ENCODE data around the gene IFT81.
"Not testable (repeated sequence)": the region's sequence is repeated elsewhere in the genome, so short reads cannot be mapped to it uniquely, and the experiment has no call there.

The IFT81 gene

DNA sequence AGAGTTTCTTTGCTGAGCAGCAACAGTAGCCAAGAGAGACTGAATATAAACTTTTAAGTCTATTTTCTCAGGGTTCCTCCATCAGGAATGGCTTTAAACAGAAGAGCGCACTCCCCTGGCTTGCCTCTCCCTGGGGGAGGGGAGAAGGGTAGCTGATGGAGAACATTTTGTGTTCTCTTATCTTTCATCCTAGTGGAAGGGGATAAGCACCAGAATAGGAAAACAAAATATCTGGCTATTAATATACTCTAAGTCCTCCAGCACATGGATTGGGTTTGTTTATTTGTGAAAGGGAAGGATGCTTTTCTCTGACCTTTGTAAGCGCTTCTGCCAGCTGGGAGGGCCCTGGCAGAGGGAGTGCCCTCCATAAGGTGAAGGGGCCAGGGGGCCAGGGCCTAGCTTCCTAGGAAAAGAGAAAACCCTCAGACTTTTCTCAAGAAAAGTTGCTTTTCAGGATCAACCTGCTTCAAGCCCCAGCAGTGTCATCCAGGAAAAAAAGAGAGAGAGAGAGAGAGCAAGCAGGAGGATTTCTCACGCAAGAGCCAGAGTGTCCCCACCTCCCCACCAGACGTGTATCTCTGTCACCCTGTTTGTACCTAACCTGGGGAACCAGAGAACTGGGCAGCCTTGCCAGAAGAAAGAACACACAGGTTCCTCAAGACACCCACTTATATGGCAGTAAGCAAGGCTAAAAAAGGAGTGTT is 122.6 kb downstream of the IFT81 start:
- no peak for DNase-seq (ENCODE audit: low read depth in 2 of 2)

DNA sequence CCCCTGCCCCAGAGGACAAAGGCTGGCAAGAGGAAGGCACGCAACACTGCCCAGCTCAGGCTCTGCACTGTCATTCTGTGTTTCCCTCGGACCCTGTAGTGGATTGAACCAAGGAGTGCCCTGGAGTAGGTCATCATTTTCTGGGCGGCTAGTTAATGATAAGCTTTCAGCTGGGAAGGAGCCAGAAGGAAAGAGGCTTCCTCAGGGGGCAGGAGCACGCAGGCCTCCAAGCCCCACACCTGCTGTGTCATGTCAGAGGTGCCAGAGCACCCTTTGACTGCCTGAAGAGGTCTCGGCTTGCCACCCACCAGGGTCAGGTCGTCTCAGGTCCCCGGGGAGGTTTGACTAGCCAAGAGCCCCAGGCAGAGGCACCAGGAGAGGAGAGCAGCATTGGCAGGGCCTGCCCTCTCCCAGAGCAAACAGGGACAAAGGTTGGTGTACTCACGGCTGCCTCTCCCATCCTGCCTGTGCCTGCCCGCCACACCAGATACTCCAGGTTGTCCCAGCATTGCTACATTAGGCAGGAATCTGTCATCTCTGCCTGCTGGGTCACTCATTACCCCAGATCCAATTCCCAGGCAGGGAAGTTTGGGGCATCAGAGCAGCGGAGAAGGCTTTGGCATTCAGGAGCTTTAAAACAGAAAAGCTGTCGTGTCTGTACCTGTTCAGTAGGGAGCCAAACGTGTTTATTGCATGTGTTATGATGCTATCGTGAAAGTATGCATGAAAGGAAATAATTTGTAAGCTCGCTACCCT is 123.4 kb downstream of the IFT81 start:
- DNase-seq (ENCODE audit: low read depth in 2 of 2): no peak

DNA sequence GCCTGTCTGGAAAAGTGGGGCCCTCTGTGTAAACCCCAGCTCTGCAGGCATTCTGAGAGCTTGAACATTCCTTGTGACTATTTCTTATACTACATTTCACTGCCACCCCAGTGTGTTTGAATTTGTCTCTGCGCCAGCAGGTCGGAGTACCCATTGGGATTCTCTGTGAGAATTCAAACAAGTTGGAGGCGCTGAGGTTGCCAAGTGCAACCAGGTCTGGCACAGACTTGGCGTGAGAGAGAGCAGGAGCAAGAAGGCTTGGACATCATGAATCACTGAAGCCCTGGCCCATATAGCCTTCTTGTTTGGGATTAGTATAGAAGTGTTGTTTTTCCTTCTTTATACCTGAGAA is 123.9 kb downstream of the IFT81 start:
- no peak for DNase-seq (ENCODE audit: low read depth in 2 of 2)

DNA sequence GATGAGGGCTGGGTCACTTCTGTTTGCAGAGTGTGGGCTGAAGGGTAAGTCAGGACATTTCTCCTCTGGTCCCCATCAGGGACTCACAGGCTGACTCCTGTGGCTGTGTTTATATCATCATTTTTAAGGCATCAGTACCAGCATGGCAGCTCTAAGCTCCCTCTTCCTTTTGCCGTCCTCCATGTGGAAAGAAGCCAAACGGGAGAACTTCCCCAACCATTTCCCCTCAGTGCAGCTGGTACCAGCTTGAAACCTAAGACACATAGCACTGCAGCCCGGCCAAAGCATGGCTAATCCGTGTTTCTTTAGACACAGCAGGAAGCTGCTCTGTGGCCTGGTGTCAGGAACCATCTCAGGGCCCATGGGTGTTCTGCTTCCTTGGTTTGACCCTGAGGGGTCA is 124.9 kb downstream of the IFT81 start:
- DNase-seq (ENCODE audit: low read depth in 2 of 2): no peak

DNA sequence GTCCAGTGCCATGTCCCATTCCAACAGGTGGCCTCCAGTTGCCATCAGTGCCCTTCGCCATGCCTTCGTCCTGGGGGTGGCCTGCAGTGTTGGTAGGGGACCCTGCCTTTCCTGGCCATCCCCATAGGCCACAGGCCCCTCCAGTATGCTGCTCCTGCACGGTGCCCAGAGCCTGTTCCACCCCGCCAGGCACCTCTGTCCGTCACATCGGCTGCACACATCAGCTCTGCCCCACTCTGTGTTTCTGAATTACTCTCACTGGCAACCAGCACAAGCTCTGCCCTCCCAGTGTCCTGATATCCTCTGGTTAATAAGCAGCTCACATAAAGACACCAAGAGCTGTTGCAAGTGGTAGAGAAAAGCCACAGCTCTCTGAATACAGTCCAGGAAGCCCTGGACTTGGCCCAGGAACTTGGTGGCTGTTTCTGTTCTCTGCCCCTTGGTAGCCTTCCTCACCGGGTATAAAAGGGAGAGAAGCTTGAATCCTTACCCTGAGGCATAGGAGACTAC is 125.6 kb downstream of the IFT81 start:
- DNase-seq (ENCODE audit: low read depth in 2 of 2): no peak

DNA sequence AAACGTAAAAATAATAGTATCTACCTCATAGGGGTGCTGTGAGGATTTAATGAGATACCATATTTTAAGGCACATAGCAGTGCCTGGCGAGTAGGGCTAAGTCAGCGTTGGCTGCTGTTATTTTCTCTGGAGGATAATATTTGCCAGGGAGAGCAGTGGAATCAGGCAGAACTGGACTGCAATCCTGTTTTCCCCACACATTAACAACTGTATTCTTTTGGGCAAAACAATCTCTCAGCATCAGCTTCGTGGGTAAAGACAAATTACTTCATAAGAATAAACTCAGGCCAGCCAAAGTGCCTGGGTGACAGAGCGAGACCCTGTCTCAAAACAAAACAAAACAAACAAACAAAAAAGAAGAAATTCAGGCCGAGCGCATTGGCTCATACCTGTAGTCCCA is 127.2 kb downstream of the IFT81 start:
- no peak for DNase-seq (ENCODE audit: low read depth in 2 of 2)

DNA sequence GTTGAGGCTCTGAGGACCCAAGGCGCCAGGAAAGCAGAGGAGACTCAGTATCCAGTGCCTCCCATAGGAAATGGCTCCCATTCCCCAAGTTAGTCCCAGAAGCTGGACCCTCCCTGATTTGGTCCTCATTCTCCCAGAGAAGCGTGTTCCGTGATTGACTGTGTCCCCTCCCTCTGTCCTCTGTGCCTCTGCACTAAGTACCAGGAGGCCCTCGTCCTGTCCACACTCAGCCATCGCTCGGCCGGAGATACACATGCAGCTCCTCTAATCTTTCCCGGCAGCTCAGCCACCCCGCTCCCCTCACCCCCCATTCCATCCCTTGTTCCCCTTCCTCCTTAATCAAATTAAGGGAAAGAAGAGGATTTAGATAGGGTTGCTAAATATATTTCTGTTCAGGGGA is 128.6 kb downstream of the IFT81 start:
- no peak for DNase-seq (ENCODE audit: low read depth in 2 of 2)

DNA sequence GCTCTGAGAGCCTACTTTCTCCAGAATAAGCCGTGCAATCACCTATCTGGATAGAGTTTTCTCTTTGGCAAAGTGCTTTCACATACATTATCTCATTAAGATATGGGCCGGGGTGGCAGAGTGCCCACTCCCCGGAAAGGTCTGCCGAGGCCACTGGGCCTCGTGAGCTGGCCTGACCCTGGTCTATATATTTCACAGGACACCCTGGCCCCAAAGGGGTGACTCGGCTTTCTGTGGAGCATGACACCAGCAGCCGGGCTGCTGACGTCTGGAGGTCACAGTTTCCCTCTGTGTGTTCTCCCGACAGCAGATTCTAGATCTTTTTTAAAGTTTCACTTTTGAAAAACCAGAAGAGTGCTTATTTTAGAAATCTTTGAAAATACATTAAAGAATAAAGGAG is 129.0 kb downstream of the IFT81 start:
- DNase-seq (ENCODE audit: low read depth in 2 of 2): no peak

DNA sequence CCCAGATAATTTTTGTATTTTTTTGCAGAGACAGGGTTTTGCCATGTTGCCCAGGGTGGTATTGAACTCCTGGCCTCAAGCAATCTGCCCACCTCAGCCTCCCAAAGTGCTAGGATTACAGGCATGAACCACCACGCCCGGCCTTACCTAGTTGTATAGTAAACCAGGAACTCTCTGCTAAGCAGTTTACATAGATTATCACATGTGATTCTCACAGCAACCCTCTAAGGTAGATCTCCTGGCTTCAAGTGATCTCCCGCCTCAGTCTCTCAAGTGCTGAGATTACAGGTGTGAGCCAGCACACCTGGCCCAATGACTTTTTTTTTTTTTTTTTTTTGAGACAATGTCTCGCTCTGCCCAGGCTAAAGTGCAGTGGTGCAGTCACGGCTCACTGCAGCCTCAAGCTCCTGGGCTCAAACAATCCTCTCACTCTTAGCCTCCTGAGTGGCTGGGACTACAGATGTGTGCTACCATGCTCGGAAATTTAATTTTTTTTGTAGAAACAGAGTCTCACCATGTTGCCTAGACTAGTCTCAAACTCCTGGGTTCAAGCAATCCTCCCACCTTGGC is 130.9 kb downstream of the IFT81 start:
- DNase-seq (ENCODE audit: low read depth in 2 of 2): no peak

DNA sequence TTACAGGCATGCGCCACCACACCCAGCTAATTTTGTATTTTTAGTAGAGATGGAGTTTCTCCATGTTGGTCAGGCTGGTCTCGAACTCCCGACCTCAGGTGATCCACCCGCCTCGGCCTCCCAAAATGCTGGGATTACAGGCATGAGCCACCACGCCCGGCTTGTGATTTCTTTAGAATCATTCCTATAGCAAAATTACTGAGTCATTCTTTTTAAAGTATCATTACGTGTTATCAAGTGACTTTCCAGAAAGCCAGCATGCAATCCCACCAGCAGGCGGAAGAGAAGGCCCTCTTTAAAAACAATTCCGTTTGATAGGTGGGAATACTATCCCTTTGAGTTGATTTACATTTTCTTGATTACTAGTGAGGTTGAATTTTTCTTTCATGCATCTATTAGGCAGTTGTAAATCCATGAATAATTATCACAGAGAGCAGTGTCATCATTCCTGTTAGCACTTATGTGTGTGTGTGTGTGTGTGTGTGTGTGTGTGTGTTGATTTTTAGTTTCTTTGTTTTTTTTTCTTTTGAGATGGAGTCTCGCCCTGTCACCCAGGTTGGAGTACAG is 131.8 kb downstream of the IFT81 start:
- not testable (repeated sequence) for DNase-seq (ENCODE audit: low read depth in 2 of 2)

DNA sequence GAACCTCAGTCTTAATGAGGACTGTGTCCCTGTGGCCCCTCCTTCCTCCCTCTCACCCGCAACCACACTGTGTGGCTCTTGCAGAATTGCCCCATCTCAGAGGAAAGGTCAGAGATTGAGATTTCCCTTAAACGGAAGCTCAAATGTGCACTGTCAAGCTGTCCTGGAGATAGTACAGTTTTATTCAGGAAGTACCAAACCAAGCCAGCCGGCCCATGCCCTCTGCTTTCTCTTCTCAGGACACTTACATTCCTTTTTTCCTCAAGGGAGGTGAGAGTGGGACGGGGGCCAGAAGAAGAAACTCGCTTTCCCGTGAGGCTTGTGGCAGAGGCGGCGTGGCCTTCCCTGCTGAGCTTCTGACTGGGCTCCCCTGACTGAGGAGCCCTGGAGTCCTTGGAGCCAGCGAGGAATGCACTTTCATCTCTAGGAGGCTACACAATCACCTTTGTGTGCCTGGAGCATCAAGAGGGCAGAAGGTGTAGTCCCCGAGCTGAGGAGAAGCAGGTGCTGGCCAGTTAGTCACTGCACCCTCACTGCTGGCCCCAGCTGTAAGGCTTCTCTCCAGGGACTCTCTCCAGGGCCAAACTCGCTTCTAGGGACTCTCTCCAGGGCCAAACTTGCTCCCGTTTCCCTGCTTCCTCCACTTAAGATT is 132.7 kb downstream of the IFT81 start:
- DNase-seq (ENCODE audit: low read depth in 2 of 2): no peak

DNA sequence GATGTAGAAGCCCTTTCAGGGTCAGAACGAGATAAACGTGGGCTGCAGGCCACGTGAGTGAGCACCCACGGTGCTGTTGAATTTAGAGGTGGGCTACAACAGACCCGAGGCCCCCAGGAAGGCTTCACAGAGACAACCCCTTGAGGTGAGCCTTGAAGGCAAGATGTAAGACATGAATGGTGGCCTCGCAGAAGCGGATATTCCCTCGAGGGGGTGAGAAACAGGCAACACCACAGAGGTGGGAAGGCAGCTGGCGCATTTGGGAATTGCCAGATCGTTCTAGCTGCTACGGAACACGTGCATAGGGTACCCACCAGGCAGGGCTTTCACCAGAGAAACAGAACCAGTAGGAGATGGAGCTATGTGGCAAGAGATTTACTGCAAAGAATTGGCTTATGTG is 134.3 kb downstream of the IFT81 start:
- DNase-seq (ENCODE audit: low read depth in 2 of 2): no peak

DNA sequence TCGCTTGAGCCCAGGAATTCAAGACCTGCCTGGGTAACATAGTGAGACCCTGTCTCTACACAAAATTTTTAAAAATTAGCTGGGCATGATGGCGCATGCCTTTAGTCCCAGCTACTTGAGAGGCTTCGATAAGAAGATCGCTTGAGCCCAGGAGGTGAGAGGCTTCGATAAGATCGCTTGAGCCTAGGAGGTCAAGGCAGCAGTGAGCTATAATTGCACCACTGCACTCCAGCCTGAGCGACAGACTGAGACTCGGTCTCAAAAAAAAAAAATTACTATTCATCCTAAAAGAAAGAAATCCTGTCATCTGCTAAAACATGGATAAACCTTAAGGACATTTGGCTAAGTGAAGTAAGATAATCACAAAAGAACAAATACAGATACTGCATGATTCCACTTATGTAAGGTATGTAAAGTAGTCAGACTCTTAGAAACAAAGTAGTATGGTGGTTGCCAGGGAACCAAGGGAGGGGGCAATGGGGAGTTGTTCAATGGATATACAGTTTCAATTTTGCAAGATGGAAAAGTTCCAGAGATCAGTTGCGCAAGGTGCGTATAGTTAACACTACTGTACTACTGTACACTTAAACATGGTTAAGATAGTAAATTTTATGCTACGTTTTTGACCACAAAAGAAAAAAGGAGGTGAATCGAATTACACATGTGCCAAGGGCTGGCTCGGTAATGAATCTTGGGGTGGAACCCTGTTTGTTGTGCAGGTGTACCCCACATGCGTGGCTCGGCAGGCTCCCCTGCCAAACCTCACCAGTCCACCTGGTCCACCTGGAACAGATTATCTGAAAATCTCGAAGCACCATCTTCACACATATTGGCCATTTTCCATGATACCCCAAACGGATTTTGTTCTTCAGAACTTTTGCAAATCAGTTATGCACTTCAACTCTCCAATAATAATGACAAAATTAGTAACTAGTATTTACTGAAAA is 138.6 kb downstream of the IFT81 start:
- DNase-seq (ENCODE audit: low read depth in 2 of 2): no peak

DNA sequence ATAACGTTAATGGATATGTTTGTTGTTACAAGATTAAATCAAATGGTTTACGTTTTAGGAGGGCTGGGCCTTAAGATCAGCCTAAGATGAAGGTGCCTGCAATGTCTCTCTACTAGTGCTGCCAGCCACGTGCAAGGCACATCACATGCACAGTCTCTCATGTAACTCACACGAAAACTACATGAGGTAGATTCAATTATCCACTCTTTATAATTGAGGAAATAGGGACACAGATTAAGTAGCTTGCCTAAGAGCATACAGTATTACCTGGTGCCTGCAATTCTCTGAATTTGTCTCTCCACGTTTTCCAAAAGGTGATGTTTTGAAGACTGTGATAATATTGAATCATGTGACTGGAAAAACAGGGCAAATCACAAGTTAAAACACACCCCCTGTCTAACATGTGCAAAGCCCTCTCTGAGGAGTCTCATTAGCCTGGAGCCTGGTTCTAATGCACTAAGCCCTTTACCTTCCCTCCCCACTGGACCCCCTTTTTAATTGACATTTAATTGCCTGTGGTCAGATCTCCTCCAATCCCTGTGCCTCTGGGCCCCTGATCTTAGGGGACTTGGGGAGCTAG is 142.3 kb downstream of the IFT81 start:
- DNase-seq (ENCODE audit: low read depth in 2 of 2): no peak

DNA sequence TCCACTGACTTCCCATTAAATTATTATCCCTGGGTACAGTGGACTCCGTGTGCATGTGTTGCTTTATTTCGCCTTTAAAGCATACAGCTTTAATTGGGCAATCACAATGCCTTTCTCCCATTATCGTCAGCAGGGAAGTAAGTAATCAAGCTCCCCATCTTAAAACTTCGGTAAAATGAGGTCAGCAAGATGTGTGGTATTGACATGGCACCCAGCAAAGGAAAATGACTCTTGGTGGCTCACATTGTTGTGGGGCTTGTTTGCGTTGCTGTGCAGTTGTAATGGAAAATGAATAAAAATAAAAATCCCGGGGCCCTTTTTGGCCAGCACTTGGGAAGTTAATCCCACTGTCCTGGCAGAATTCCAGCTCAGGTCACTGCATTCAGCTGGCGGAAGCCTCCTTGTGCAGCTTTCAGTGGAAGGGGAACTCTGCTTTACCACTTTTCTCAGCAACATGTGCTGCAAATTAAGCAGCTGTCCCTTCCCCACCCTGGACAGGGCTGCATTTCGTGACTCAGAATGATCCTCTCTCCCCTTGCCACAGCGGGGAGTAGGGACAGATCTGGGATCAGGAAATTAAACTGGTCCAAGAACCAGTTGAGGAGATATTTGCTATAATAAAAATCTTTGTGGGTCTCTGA is 142.9 kb downstream of the IFT81 start:
- DNase-seq (ENCODE audit: low read depth in 2 of 2): no peak
